Stimulated activated naive CD8-positive, alpha-beta T cell treated with anti-CD3 and anti-CD28 coated beads, Interleukin-15, amount 100 ng/mL, for 72 hours (primary cell): Measurements from ENCODE around the gene HAAO.

Source experiments
- ATAC-seq: fragments of 150-1000 bp; cut with Tn5 transposase; 2 replicates; pipeline ENCODE4 v1.10.0; 2021; ENCODE audit warnings: mild to moderate bottlenecking, moderate library complexity
- DNase-seq, 2 donors: peaks; one replicate each; pipeline ENCODE4 v3.0.0; 2021 to 2022
- H3K27ac Mint-ChIP-seq, 2 donors: one replicate each; pipeline ENCODE4 v1.8.0; 2022; ENCODE audit warnings: mild to moderate bottlenecking in 2 of 2, mixed read lengths in 2 of 2, moderate library complexity in 2 of 2
- H3K27me3 Mint-ChIP-seq: one replicate; pipeline ENCODE4 v1.8.0; 2022; ENCODE audit warnings: mixed read lengths
- H3K4me1 Mint-ChIP-seq: one replicate; pipeline ENCODE4 v1.8.0; 2022; ENCODE audit warnings: mild to moderate bottlenecking, mixed read lengths
- H3K4me3 Mint-ChIP-seq, 2 donors: one replicate each; pipeline ENCODE4 v1.8.0; 2022; ENCODE audit warnings: mild to moderate bottlenecking in 2 of 2, mixed read lengths in 2 of 2, moderate library complexity in 1 of 2
- H3K9me3 Mint-ChIP-seq, 2 donors: one replicate each; pipeline ENCODE4 v1.8.0; 2022; ENCODE audit warnings: mixed read lengths in 2 of 2

Gene HAAO

GRCh38 chr2:42802150-42802549, 9.8 kb upstream of the HAAO start:
- Mint-ChIP-seq H3K9me3 (no peaks in the 10 kb centered on the region), H3K4me1 (peaks cover 27% of the 10 kb centered on the region), H3K4me3 (no peak overlapping the region), H3K27ac (peak overlapping the region in 1 of 2 donors; percentile 51), H3K27me3 (no peaks in the 10 kb centered on the region)
- ATAC-seq, result no peak
- no peak for DNase-seq

- Mint-ChIP-seq H3K9me3 (no peaks in the 10 kb centered on the region), H3K4me3 (no peak overlapping the region), H3K27ac (no peak overlapping the region), H3K27me3 (no peaks in the 10 kb centered on the region), H3K4me1 (peaks cover 35% of the 10 kb centered on the region)
- DNase-seq (no peak), ATAC-seq (no peak)
Observed at GRCh38 chr2:42801381-42801780, 9.0 kb upstream of the HAAO start.

GRCh38 chr2:42800981-42801380, 8.6 kb upstream of the HAAO start:
- no peak overlapping the region for H3K27ac Mint-ChIP-seq

GRCh38 chr2:42800461-42800962, 8.1 kb upstream of the HAAO start:
- ATAC-seq (no peak), DNase-seq (no peak)
- H3K27me3 Mint-ChIP-seq, result no peaks in the 10 kb centered on the region
- peaks cover 43% of the 10 kb centered on the region for H3K4me1 Mint-ChIP-seq
- peak overlapping the region in 1 of 2 donors; percentile 41 for H3K27ac Mint-ChIP-seq
- no peaks in the 10 kb centered on the region for H3K9me3 Mint-ChIP-seq
- no peak overlapping the region for H3K4me3 Mint-ChIP-seq

More at GRCh38 chr2:42800981-42801380, 8.6 kb upstream of the HAAO start:
- H3K4me3 Mint-ChIP-seq, result no peak overlapping the region
- no peaks in the 10 kb centered on the region for H3K27me3 Mint-ChIP-seq
- H3K9me3 Mint-ChIP-seq, result no peaks in the 10 kb centered on the region
- peaks cover 39% of the 10 kb centered on the region for H3K4me1 Mint-ChIP-seq
- no peak for ATAC-seq
- DNase-seq, result no peak

GRCh38 chr2:42799881-42800280, 7.5 kb upstream of the HAAO start:
- DNase-seq, result no peak
- ATAC-seq, result no peak
- Mint-ChIP-seq H3K4me3 (no peak overlapping the region), H3K27ac (no peak overlapping the region), H3K4me1 (peaks cover 50% of the 10 kb centered on the region), H3K9me3 (no peaks in the 10 kb centered on the region), H3K27me3 (no peaks in the 10 kb centered on the region)

DNA sequence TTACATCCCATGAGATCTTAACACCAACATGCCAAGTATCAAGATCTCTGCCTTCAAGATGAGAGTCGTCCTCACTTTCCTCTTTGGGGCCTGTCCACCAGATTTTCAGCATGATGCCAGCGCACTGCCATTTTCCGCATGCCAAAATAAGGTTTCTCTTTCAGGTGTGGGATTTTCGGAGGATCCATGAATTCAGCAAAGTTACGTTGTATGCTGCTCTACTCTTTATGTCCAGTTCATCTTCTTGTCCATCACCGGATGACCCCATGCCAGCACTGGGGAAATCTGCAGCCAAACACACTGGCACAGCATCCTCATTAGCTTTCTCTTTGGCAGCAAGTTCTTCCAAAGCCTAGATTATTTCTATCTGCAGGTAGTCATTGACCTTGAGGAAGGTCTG, 4.9 kb upstream of the HAAO start:
- H3K9me3 Mint-ChIP-seq, result no peaks in the 10 kb centered on the region
- no peak overlapping the region for H3K4me3 Mint-ChIP-seq
- ATAC-seq (no peak), DNase-seq (no peak)
- H3K4me1 Mint-ChIP-seq, result peaks cover 69% of the 10 kb centered on the region
- peaks cover 20% of the 10 kb centered on the region for H3K27me3 Mint-ChIP-seq
- H3K27ac Mint-ChIP-seq, result no peak overlapping the region

- Mint-ChIP-seq H3K9me3 (no peaks in the 10 kb centered on the region), H3K27ac (peak overlapping the region; percentile 49 to 90), H3K27me3 (peaks cover 26% of the 10 kb centered on the region), H3K4me1 (peaks cover 73% of the 10 kb centered on the region), H3K4me3 (peak overlapping the region in 1 of 2 donors; percentile 12)
- no peak for DNase-seq
- peak; percentile 51 for ATAC-seq
Observed at GRCh38 chr2:42796427-42797248, 4.3 kb upstream of the HAAO start.

- no peak for DNase-seq
- no peak for ATAC-seq
- Mint-ChIP-seq H3K4me3 (peak overlapping the region in 1 of 2 donors; percentile 24), H3K27me3 (peaks cover 34% of the 10 kb centered on the region), H3K4me1 (peaks cover 73% of the 10 kb centered on the region), H3K27ac (peak overlapping the region in 1 of 2 donors; percentile 21), H3K9me3 (no peaks in the 10 kb centered on the region)
Observed at GRCh38 chr2:42795841-42796301, 3.5 kb upstream of the HAAO start.

DNA sequence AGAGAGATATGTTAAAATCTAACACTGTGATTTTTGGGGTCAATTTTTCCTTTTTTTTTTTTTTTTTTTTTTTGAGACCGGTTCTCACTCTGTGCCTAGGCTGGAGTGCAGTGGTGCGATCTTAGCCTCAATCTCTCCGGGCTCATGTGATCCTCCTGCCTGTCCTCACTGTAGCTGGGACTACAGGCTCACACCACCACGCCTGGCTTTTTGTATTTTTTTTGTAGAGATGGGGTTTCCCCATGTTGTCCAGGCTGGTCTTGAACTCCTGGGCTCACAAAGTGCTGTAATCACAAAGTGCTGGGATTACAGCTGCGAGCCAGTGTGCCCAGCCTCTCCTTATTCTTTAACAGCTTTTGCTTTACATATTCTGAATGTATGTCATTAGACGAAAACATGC, 2.9 kb upstream of the HAAO start:
- no peak overlapping the region for H3K27ac Mint-ChIP-seq
- peaks cover 40% of the 10 kb centered on the region for H3K27me3 Mint-ChIP-seq
- H3K4me1 Mint-ChIP-seq, result peaks cover 67% of the 10 kb centered on the region
- DNase-seq (no peak), ATAC-seq (no peak)
- H3K4me3 Mint-ChIP-seq, result no peak overlapping the region
- H3K9me3 Mint-ChIP-seq, result no peaks in the 10 kb centered on the region

- no peak overlapping the region for H3K27ac Mint-ChIP-seq
- DNase-seq (no peak), ATAC-seq (no peak)
- no peaks in the 10 kb centered on the region for H3K9me3 Mint-ChIP-seq
- H3K27me3 Mint-ChIP-seq, result peaks cover 47% of the 10 kb centered on the region
- H3K4me1 Mint-ChIP-seq, result peaks cover 59% of the 10 kb centered on the region
- H3K4me3 Mint-ChIP-seq, result peak overlapping the region in 1 of 2 donors; percentile 90
Observed at GRCh38 chr2:42794271-42795046, 2.1 kb upstream of the HAAO start.

GRCh38 chr2:42793334-42794270, 1.2 kb upstream of the HAAO start:
- Mint-ChIP-seq H3K4me1 (peaks cover 60% of the 10 kb centered on the region), H3K27ac (no peak overlapping the region), H3K4me3 (peak overlapping the region; percentile 80 to 90), H3K9me3 (no peaks in the 10 kb centered on the region), H3K27me3 (peaks cover 47% of the 10 kb centered on the region)
- DNase-seq, result no peak
- ATAC-seq, result no peak

GRCh38 chr2:42792087-42792582, 248 bp downstream of the HAAO start:
- Mint-ChIP-seq H3K27me3 (peaks cover 47% of the 10 kb centered on the region), H3K9me3 (no peaks in the 10 kb centered on the region), H3K4me3 (peak overlapping the region; percentile 80 to 90), H3K4me1 (peaks cover 72% of the 10 kb centered on the region), H3K27ac (peak overlapping the region; percentile 14 to 93)
- no peak for DNase-seq
- peak; percentile 55 for ATAC-seq

DNA sequence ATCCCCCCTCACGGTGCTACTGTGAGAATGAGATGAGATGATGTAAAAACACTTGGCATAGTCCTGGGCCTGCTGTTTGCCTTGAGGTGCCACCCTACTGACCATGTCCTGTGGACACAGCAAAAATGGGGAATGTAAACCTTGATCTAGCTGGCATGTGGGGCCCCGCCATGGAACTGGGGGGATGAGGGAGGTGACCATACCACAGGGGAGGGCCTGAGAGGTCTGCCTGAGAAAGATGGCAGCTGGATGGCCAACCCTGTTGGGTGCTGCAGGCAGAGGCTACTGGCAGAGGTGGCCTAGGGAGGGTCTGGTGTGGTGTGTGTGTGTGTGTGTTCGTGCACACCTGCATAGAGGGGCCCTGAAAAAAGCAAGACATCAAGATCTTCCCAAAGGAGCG, 777 bp downstream of the HAAO start:
- no peak overlapping the region for H3K27ac Mint-ChIP-seq
- peaks cover 70% of the 10 kb centered on the region for H3K4me1 Mint-ChIP-seq
- no peak for DNase-seq

DNA sequence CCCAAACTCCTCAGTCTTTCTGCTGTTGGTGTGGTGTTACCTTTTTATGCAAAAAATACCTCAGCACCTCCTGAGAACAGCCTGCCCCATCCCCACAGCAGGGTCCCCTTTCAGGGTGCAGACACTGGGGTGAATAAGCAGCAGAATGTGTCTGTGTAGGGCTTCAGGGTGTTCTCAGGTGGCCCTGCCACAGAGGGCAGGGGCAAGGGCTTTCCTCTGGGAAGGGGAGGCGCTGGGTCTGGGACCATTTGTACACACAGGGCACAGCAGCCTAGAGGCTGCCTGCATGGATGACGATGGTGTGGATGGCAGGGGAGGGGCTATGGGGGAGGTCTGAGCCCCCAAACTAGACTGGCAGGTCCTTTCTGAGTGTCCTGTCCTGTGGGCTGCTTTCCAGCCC, 2.6 kb downstream of the HAAO start:
- H3K27ac Mint-ChIP-seq, result no peak overlapping the region
- no peaks in the 10 kb centered on the region for H3K9me3 Mint-ChIP-seq
- H3K4me1 Mint-ChIP-seq, result peaks cover 52% of the 10 kb centered on the region
- DNase-seq (no peak), ATAC-seq (no peak)
- H3K27me3 Mint-ChIP-seq, result peaks cover 47% of the 10 kb centered on the region
- H3K4me3 Mint-ChIP-seq, result no peak overlapping the region

More for the DNA sequence above, 777 bp downstream of the HAAO start:
- Mint-ChIP-seq H3K9me3 (no peaks in the 10 kb centered on the region), H3K4me3 (peak overlapping the region; percentile 80 to 90), H3K27me3 (peaks cover 47% of the 10 kb centered on the region)
- ATAC-seq, result no peak

DNA sequence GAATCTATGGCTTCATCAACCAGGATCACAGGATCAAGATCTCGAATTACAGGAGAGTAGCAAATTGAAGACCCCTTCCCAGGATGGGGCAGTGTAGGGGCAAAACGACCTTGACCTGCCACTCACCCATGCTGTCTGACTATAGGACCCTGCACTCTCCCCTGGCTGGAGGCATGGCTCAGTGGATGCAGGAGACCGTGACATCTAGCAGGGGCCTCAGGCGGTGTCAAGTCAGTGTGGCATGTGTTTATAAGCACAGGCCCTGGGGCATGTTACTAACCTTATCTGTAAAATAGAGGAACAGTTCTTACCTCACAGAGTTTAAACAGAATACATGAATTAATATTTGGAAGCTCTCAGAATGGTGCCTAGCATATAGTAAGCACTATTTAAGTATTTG, 3.5 kb downstream of the HAAO start:
- Mint-ChIP-seq H3K4me1 (peaks cover 44% of the 10 kb centered on the region), H3K27ac (peak overlapping the region in 1 of 2 donors; percentile 40), H3K4me3 (no peak overlapping the region), H3K27me3 (peaks cover 39% of the 10 kb centered on the region), H3K9me3 (no peaks in the 10 kb centered on the region)
- no peak for DNase-seq
- ATAC-seq, result no peak
